Stimulated activated effector memory CD8-positive, alpha-beta T cell treated with anti-CD3 and anti-CD28 coated beads, Interleukin-12 subunit alpha, Interleukin-12 subunit beta, amount 100 ng/mL, for 72 hours (primary cell): Measurements from ENCODE around the gene RBM18.
A peak's percentile ranks its signal among the peaks of the same experiment; 100 is the strongest.

Source experiments
- ATAC-seq: fragments of 150-1000 bp; cut with Tn5 transposase; 2 replicates; pipeline ENCODE4 v1.10.0; 2021
- DNase-seq, 2 donors: peaks; one replicate each; pipeline ENCODE4 v3.0.0; 2021 to 2022; ENCODE audit warnings: low spot score in 2 of 2
- H3K27ac Mint-ChIP-seq: one replicate; pipeline ENCODE4 v1.8.0; 2022; ENCODE audit warnings: mild to moderate bottlenecking, mixed read lengths
- H3K36me3 Mint-ChIP-seq: one replicate; pipeline ENCODE4 v1.8.0; 2022; ENCODE audit warnings: mild to moderate bottlenecking, mixed read lengths
- H3K4me1 Mint-ChIP-seq: one replicate; pipeline ENCODE4 v1.8.0; 2022; ENCODE audit warnings: mixed read lengths
- H3K4me3 Mint-ChIP-seq: one replicate; pipeline ENCODE4 v1.8.0; 2022; ENCODE audit warnings: mild to moderate bottlenecking, mixed read lengths
- H3K9me3 Mint-ChIP-seq: one replicate; pipeline ENCODE4 v1.8.0; 2022; ENCODE audit warnings: mixed read lengths

The RBM18 gene

DNA sequence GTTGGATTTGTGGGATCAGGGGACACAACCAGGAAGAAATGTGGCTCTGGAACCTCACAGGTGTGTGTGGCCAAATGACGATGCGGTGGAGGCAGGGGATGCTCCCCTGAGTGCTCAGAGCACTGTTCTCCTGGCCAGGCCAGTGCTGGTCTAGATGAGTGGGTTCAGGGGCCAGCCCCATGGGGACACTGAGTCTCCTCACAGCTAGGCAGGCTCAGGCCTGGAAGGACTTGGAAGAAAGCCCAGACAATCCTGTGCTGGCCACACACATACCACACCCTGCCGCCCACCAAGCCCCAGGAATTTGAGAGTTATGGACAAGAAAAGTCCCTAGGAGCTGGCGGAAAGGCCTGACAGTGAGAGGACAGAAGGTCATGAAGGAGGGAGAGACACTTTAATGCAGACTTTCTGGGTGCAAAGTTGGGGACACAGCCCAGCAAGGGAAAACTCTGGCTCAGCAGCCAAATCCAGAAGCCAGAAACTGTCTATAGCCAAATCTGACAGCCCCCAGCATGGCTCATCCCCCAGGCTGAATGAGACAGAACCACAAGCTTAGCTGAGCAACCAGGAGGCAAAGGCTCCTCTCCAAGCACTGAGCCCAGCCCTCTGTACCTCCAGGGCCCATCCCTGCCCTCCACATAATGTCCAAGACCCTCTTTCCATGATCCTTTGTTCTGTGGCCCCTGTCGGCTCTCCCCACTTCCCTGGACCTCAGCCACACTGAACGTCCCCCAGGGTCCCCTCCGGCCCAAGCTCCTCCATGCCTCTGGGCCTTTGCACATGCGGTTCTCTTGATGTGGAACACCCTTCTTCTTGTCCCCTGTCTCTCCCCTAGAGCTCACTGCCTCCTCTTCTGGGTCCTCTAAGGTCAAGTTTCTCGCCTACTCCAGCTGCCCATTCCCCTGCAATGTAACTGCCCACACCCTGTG is 58.3 kb downstream of the RBM18 start:
- Mint-ChIP-seq H3K36me3 (no peaks in the 10 kb centered on the region), H3K9me3 (no peaks in the 10 kb centered on the region), H3K4me1 (no peaks in the 10 kb centered on the region), H3K4me3 (no peak overlapping the region), H3K27ac (no peak overlapping the region)
- DNase-seq (no peak), ATAC-seq (no peak)

DNA sequence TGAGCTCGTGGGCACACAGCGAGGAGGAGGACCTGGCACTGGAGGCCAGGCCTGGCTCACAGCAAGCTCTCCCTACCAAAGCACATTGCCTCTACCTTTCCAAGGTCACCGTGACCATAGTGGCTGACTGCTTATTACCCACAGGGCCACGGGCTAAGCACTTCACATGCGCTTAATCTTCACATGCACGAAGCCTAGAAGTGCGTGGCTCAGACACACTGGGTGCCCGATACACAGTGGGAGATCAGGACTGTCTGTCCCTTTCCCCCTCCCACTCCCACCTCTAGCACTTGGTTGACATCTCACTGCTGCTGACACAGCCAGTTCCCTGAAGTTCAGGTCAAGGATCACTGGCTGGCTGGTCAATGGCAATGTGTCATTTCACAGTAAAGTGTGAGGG is 59.5 kb downstream of the RBM18 start:
- no peaks in the 10 kb centered on the region for H3K9me3 Mint-ChIP-seq
- H3K4me1 Mint-ChIP-seq: no peaks in the 10 kb centered on the region
- H3K4me3 Mint-ChIP-seq: no peak overlapping the region
- no peaks in the 10 kb centered on the region for H3K36me3 Mint-ChIP-seq
- no peak overlapping the region for H3K27ac Mint-ChIP-seq
- DNase-seq (no peak), ATAC-seq (no peak)

DNA sequence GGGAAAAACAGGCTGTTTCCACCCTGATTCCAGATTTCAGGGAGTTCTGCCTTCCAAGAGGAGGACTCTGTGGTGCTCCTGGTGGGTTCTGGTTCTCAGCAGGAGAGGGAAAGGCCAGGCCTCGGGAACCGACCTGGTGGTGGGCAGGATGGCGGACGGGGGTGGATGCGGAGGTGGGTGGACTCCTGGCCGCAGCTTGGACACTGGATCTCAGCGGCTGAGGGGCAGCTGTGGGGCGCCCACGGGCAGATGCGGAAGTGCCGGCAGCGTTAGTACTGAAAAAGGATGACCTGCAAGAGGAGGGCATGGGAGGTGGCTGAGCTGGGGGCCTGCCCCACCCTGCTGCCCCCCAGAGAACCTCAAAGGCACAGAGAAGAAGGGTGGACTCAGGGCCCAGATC is 60.1 kb downstream of the RBM18 start:
- DNase-seq (no peak), ATAC-seq (no peak)
- Mint-ChIP-seq H3K4me3 (no peak overlapping the region), H3K9me3 (no peaks in the 10 kb centered on the region), H3K4me1 (no peaks in the 10 kb centered on the region), H3K27ac (no peak overlapping the region), H3K36me3 (no peaks in the 10 kb centered on the region)

DNA sequence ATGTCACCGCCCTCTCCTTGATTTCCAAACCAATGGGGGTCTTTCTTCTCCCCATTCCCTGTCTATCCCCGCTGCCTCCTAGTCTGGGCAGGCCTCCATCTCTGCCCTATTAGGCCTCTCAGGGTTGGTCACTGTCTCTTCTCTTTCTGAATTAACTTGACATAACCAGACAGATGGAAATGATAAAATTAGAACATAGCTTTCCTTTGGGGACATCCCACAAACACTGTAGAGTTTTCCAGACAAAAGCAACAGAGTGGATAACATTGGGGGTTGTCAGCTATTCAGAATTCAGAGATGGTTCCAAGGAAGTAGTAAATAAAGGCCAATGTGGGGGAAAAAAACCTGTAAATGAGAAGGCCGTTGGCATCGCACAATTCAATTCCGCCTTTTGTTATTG is 60.6 kb downstream of the RBM18 start:
- H3K36me3 Mint-ChIP-seq: no peaks in the 10 kb centered on the region
- no peaks in the 10 kb centered on the region for H3K9me3 Mint-ChIP-seq
- H3K27ac Mint-ChIP-seq: no peak overlapping the region
- ATAC-seq: no peak
- H3K4me3 Mint-ChIP-seq: no peak overlapping the region
- no peak for DNase-seq
- H3K4me1 Mint-ChIP-seq: no peaks in the 10 kb centered on the region

DNA sequence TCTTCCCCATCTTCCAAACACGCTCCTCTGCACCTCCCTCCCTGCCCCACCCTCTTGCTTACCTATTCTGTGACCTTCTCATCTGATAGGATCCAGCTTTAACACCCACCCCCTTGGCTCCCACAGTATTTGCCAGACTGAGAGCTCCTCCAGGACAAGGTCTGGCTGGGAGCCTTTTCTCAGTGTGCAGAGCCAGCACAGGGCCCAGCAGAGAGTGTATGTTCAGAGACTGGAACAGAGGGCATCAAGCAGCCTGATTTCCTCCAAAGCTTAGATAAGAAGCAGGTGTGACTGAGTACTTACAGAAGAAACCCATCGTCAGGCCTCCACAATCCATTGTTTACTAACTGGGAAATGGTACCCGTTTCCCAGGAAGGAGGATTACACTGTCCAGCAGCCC is 62.5 kb downstream of the RBM18 start:
- no peaks in the 10 kb centered on the region for H3K4me1 Mint-ChIP-seq
- H3K9me3 Mint-ChIP-seq: no peaks in the 10 kb centered on the region
- ATAC-seq (no peak), DNase-seq (no peak)
- no peak overlapping the region for H3K4me3 Mint-ChIP-seq
- no peaks in the 10 kb centered on the region for H3K36me3 Mint-ChIP-seq
- H3K27ac Mint-ChIP-seq: no peak overlapping the region

DNA sequence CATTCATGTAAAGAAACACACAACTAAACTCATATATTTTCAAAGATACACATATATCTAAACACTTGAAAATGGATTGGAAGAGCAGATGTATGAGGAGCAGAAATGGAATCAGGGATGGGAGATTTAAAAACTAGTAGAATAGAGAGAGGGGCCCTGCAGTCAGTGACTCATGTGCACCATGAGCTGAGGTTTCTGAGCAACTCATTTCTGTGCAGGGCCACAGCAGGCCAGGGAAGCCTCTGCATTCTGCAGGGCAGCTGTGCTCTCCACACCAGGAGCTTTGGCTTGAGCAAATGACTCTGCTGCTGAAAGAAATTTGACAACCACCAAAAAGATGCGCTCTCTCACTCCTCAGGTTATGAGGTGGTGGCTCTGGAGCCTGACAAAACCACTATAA is 63.0 kb downstream of the RBM18 start:
- no peak overlapping the region for H3K27ac Mint-ChIP-seq
- peak; percentile 64 for ATAC-seq

DNA sequence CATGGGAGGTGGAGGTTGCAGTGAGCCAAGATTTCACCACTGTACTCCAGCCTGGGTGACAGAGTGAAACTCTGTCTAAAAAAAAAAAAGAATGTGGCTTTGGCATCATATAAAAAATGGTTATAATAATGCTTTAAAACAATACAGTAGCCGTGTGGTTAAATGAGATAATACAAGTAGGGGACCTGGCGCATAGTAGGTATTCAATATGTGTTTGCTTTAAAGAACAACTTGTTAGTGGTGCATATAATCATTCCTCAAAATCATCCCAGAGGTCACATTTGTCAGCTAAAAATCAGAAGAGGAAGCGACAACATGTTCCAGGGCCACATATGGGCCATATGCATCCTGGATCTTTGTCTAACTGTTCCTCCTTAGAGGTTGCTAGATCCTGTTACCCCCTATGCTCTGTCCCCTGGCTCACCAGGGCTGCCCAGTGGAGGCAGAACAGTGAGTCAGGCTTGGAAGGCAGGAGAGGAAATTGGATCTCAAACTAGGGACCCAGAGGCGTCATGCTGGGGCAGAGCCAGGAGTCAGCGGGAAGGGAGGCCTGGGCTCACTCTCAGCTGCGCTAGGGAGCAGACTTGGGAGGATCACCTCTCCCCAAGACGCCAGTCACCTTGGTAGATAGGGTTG is 63.6 kb downstream of the RBM18 start:
- DNase-seq: no peak
- no peaks in the 10 kb centered on the region for H3K36me3 Mint-ChIP-seq
- ATAC-seq: no peak
- H3K9me3 Mint-ChIP-seq: no peaks in the 10 kb centered on the region
- no peak overlapping the region for H3K4me3 Mint-ChIP-seq
- H3K27ac Mint-ChIP-seq: no peak overlapping the region
- H3K4me1 Mint-ChIP-seq: no peaks in the 10 kb centered on the region

More for the DNA sequence above, 63.0 kb downstream of the RBM18 start:
- Mint-ChIP-seq H3K4me3 (no peak overlapping the region), H3K9me3 (no peaks in the 10 kb centered on the region), H3K36me3 (no peaks in the 10 kb centered on the region), H3K4me1 (no peaks in the 10 kb centered on the region)
- no peak for DNase-seq

DNA sequence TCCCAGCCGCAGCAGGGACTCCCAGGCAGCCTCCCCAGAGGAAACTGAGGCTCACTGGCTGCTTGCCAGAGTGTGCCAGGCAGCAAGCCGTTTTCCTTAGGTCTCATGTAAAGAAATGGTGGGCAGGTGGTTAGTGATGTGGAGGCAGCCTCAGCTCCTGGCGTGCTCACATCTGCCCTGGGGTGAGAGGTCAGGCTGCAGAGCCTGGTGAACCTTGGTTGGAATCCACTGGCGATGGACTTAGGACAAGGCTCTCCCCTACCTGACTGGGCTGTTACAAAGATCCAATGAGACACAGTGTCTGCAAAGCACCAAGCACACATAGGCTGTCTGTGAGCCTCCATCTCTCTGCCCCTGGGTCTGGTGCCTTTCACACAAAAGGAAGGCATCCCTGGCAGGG is 66.8 kb downstream of the RBM18 start:
- no peaks in the 10 kb centered on the region for H3K9me3 Mint-ChIP-seq
- ATAC-seq (no peak), DNase-seq (no peak)
- H3K4me3 Mint-ChIP-seq: no peak overlapping the region
- no peaks in the 10 kb centered on the region for H3K4me1 Mint-ChIP-seq
- H3K27ac Mint-ChIP-seq: peak overlapping the region; percentile 2
- H3K36me3 Mint-ChIP-seq: no peaks in the 10 kb centered on the region

DNA sequence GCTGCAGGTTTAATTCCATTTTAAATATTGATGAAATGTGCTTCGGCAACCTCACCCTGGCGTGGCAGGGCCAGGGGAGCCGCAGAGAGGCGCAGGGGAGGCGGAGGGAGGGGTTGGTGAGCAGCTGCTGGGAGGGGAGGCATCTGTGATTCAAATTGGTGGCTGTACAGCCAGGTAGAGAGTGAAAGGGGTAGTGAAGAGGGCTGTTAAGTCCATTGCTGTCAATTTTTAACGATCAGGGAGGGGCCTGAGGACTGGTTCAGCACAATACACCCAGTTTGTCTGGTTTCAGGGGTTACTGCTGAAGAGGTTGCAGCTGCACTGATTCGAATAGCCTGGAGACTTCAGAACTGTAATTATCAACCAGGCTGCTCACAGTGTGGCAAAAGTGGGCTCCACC is 67.2 kb downstream of the RBM18 start:
- no peaks in the 10 kb centered on the region for H3K4me1 Mint-ChIP-seq
- no peaks in the 10 kb centered on the region for H3K9me3 Mint-ChIP-seq
- DNase-seq (no peak), ATAC-seq (no peak)
- H3K27ac Mint-ChIP-seq: no peak overlapping the region
- H3K36me3 Mint-ChIP-seq: no peaks in the 10 kb centered on the region
- H3K4me3 Mint-ChIP-seq: no peak overlapping the region

DNA sequence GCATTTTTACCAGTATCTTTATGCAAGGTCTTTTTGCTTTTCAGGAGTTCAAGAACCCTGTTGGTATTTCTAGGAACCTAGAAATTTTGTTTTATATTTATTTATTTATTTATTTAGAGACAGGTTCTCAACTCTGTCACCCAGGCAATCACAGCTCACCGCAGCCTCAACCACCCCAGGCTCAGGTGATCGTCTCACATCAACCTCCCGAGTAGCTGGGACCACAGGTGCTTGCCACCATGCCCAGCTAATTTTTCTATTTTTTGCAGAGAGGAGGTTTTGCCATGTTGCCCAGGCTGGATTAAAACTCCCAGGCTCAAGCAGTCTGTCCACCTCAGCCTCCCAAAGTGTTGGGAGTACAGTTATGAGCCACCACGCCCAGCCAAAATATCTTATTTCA is 68.8 kb downstream of the RBM18 start:
- H3K4me3 Mint-ChIP-seq: no peak overlapping the region
- ATAC-seq: no peak
- no peaks in the 10 kb centered on the region for H3K4me1 Mint-ChIP-seq
- H3K27ac Mint-ChIP-seq: no peak overlapping the region
- DNase-seq: no peak
- no peaks in the 10 kb centered on the region for H3K36me3 Mint-ChIP-seq
- H3K9me3 Mint-ChIP-seq: no peaks in the 10 kb centered on the region

DNA sequence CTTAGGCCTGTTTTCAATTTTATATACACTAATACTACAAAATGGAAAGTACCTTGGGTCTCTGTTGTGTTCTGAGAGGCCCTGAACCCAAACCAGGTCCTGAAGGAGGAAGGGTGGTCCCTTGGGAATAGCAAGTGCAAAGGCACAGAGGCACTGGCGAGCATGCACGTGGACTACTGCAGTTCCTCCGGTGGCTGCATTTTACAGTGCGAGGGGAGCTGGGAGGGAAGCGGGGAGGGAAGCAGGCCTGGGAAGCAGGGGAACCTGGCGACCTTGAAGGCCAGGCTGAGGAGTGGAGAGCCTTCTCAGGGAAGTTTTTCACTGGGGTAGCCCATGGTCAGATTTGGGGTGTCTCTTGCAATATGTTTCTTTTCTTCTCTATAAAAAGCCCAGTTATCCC is 71.0 kb downstream of the RBM18 start:
- DNase-seq (no peak), ATAC-seq (no peak)
- no peaks in the 10 kb centered on the region for H3K4me1 Mint-ChIP-seq
- no peaks in the 10 kb centered on the region for H3K9me3 Mint-ChIP-seq
- H3K27ac Mint-ChIP-seq: no peak overlapping the region
- no peaks in the 10 kb centered on the region for H3K36me3 Mint-ChIP-seq
- H3K4me3 Mint-ChIP-seq: no peak overlapping the region

DNA sequence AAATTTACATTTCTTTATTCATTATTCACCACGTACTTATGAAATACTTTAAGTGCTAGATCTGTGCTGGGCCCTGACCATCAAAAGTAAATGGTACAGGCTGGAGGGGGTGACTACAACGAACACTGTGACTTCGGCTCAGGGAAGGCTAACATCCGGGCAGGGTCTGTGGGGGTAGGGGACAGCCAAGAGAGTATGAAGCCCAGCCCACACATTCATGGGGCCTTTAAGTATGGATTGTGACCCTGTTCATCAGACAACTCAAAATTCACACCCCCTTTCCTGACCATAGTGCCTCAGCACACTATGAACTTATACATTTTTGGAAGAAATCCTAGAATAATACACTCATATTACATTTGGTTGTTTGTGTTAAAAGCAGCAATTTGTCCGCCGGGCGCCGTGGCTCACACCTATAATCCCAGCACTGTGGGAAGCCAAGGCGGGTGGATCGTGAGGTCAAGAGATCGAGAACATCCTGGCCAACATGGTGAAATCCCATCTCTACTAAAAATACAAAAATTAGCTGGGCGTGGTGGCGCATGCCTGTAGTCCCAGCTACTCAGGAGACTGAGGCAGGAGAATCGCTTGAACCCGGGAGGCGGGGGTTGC is 71.6 kb downstream of the RBM18 start:
- Mint-ChIP-seq H3K4me3 (no peak overlapping the region), H3K4me1 (no peaks in the 10 kb centered on the region), H3K9me3 (no peaks in the 10 kb centered on the region), H3K36me3 (no peaks in the 10 kb centered on the region), H3K27ac (no peak overlapping the region)
- DNase-seq (no peak), ATAC-seq (no peak)

DNA sequence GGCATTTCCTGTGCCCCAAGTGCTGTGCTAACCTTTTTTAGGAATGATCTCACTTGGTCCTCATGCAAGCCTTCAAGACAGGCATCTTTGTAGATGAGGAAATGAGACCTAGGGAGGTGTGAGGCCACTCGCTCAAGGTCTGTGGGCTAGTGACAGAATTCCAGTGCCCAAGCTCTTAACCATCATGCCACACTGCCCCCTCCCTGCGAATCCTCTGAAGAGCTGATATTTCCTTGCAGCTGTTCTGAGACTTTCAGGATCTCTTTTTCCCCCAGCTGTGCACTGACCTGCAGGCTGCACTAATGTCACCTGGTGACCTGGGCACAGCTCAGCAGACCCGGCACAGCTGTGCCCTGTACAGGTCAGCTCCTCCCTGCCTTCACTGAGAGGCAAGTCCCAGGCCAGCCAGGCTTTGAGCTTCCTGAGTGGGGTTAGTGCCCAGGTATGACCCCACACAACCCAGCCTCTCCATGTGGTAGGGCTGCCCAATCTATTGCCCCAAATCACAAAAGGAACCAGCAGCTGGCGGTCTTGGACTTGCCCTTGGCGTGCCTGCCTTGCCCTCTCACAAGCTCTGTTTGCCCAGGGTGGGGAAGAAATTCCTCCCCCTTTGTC is 72.3 kb downstream of the RBM18 start:
- Mint-ChIP-seq H3K4me1 (no peaks in the 10 kb centered on the region), H3K9me3 (no peaks in the 10 kb centered on the region), H3K36me3 (no peaks in the 10 kb centered on the region), H3K27ac (no peak overlapping the region), H3K4me3 (no peak overlapping the region)
- DNase-seq (no peak), ATAC-seq (no peak)

DNA sequence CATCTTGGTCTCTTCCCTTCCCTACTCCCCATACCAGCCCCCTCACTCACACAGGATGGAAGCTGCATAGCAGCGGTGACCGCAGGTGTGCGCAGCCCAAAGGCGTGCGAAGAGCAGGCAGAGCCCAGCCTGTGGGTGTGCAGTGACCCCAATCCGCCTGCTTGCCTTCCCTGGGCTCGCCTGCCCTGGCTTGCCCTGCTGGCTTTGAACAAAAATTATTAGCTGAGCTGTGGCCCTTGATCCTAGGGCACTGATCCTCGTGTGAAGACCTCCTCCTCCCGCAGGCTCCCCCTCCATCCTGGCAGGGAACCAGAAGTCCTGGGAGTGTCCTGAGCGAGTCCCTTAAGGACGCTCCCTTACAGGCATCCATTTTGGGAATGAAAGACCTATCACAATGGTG is 73.1 kb downstream of the RBM18 start:
- Mint-ChIP-seq H3K27ac (no peak overlapping the region), H3K4me3 (no peak overlapping the region), H3K4me1 (no peaks in the 10 kb centered on the region), H3K36me3 (no peaks in the 10 kb centered on the region), H3K9me3 (no peaks in the 10 kb centered on the region)
- DNase-seq (no peak), ATAC-seq (no peak)

DNA sequence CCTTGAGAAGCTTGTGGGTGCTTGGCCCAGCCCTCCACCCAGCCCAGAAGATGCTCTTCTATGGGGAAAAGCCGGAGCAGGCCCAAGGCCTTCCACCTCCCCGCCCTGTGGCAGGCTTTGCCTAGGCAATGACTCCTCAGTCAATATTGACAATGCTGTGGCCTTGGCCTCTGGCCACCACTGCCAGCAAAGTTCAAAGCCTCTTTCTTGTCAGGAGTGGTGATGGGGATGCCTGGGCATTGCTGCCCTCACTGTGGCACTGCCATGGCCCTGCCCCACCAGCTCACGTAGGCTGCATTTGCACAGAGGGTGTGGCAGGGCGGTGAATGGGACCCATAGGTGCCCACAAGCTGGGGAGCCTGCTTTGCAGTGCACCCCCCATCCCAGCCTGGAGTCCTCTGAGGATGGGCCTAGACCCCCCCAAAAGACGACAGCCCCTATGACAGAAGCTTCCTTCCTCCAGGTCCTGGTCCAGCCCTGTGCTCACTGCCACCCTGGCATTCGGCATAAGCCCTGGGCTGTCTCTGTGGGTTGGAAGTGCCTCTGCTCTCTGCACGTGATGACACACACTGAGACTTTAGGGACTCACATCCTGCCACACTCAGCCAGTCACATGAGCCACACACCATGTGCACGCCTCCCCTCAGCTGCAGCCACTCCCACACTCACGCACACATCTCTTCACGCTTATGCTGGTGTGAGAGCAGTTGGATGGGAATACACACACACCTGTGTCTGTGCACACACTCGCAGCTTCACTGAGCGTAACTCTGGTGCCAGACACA is 73.9 kb downstream of the RBM18 start:
- Mint-ChIP-seq H3K36me3 (no peaks in the 10 kb centered on the region), H3K9me3 (no peaks in the 10 kb centered on the region), H3K27ac (no peak overlapping the region), H3K4me3 (no peak overlapping the region), H3K4me1 (no peaks in the 10 kb centered on the region)
- ATAC-seq (peak; percentile 74), DNase-seq (no peak)
